ENCODE results near the gene PPFIA3.
"Not testable (repeated sequence)": the region's sequence is repeated elsewhere in the genome, so short reads cannot be mapped to it uniquely, and the experiment has no call there.

PPFIA3 gene

DNA sequence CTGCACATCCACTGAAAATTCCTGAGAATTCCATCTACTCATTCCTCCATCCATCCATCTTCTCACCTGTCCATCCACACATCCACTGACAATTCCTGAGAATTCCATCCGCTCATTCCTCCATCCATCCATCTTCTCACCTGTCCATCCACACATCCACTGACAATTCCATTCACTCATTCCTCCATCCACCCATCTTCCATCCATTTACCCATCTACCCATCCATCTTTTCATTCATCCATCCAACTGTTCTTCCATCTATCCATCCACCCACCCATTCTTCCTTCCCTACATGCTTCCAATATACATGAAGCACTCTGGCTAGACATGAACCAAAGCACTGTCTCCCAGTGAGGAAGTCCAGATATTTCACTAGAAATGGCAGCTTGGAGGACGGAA lies 53.9 kb downstream of the PPFIA3 start:
- in situ Hi-C loops (cut with MboI; ENCODE audit: low sequenced_read_pairs): no loop called here

DNA sequence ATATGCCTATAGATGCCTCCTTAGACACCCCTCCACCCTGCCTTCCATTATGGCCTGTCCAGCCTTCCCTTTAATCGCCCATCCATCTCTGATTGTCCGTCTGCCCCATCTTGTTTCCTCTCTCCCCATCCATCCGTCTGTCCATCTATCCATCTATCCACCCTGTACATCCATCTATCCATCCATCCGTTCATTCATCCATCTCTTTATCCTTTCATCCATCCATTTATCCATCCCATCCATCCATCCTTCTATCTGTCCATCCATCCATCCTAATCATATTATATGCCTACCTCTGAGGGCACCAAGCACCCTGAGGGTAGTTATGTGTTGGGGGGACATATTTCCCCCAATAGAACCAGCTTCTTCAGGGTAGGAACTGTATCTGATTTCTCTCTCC lies 61.3 kb downstream of the PPFIA3 start:
- in situ Hi-C loops (cut with MboI; ENCODE audit: low sequenced_read_pairs): no loop called here

DNA sequence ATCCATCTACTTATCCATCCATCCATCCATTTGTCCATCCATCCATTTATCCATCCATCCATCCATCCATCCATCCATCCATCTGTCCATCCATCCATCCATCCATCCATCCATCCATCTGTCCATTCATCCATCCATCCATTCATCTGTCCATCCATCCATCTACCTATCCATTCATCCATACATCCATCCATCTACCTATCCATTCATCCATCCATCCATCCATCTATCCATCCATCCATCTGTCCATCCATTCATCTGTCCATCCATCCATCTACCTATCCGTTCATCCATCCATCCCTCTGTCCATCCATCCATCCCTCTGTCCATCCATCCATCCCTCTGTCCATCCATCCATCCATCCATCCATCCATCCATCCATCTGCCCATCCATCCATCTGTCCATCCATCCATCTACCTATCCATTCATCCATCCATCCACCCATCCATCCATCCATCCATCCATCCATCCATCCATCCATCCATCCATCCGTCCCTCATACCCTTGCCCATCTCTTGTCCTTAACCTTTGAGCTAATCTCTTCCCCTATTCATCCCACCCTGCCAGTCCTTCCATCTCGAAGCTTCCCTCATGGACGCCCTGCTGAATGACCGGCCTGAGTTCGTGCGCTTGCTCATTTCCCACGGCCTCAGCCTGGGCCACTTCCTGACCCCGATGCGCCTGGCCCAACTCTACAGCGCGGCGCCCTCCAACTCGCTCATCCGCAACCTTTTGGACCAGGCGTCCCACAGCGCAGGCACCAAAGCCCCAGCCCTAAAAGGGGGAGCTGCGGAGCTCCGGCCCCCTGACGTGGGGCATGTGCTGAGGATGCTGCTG lies 62.9 kb downstream of the PPFIA3 start:
- in situ Hi-C loops (cut with MboI; ENCODE audit: low sequenced_read_pairs): not testable (repeated sequence)

DNA sequence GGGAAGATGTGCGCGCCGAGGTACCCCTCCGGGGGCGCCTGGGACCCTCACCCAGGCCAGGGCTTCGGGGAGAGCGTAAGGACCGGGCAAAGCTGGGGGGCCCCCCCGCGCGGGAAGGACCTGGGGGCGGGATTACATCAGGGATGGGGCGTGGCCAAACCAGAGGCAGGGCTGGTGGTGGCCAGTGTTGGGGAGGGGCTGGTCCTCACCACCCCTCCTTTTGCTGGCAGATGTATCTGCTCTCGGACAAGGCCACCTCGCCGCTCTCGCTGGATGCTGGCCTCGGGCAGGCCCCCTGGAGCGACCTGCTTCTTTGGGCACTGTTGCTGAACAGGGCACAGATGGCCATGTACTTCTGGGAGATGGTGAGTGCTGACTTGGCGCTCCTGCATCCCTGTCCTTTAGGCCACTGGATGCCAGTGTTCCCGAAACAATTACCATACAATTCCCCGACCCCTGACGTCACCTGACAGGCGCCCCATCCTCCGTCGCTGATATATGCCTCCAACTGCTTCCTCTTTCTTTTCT lies 63.6 kb downstream of the PPFIA3 start:
- in situ Hi-C loops (cut with MboI; ENCODE audit: low sequenced_read_pairs): no loop called here

DNA sequence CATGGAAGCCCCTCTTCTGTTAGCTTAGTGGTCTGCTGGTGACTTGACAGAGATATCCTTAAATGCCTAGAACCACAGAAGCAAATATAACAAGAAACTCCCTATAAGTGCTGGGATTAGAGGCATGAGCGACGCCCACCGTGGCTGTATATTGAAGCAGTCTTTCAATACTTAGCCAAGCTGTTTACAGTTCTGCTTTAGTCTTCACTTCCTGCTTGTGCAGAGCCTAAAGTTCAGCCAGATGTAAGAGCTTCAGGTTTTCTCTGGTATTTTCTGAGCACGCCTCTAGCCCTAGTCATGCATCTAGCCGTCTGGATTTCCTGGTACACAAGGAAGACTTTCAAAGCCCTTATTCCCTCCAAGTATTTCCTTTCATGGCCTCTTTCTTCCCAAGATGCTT lies 66.8 kb downstream of the PPFIA3 start:
- in situ Hi-C loops (cut with MboI; ENCODE audit: low sequenced_read_pairs): no loop called here

DNA sequence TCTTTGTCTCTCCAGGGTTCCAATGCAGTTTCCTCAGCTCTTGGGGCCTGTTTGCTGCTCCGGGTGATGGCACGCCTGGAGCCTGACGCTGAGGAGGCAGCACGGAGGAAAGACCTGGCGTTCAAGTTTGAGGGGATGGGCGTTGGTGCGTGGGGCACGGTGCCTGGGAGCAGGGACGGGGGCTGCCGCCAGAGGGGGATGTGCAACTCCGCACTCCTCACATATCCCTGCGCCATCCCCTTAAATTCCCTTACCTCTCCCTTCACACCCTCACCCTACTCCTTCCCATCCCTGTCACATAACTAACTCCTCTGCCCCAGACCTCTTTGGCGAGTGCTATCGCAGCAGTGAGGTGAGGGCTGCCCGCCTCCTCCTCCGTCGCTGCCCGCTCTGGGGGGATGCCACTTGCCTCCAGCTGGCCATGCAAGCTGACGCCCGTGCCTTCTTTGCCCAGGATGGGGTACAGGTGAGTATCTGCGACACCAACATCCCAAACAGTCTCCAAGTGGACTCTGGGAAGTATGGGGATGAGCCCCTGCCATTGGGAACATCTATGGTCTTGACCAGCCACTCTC lies 69.4 kb downstream of the PPFIA3 start:
- in situ Hi-C loops (cut with MboI; ENCODE audit: low sequenced_read_pairs): no loop called here

DNA sequence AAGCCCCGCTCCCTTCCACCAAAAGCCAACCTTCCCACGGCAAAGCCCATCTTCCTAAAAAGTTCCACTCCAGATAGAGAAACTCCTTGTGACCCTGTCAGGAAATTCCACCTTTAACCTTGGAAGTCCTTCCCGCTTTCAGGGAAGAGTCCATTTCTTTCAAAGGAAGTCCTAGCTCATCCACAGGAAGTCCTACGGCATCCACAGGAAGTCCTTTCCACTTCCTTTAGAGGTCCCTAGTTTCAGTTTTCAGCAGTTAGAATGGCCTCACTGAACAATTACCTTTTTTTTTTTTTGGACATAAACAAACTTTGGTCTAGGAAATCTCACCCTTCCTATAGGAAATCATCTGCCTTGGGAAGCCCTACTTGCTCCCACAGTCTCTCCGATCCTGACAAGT lies 69.9 kb downstream of the PPFIA3 start:
- in situ Hi-C loops (cut with MboI; ENCODE audit: low sequenced_read_pairs): no loop called here

DNA sequence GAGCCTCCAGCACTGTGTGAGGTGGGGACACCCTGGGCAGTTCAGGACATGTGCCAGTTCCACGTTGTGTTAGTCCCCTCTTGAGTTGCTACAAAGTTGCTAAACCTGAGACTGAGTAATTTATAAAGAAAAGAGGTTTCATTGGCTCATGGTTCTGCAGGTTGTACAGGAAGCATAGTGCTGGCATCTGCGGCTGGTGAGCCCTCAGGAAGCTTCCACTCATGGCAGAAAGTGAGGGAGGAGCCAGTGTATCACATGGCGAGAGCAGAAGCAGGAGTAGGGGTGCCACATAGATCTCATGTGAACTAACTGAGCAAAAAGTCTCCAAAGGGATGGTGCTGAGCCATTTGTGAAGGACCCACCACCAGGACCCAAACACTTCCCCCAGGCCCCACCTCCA lies 71.4 kb downstream of the PPFIA3 start:
- in situ Hi-C loops (cut with MboI; ENCODE audit: low sequenced_read_pairs): no loop called here

DNA sequence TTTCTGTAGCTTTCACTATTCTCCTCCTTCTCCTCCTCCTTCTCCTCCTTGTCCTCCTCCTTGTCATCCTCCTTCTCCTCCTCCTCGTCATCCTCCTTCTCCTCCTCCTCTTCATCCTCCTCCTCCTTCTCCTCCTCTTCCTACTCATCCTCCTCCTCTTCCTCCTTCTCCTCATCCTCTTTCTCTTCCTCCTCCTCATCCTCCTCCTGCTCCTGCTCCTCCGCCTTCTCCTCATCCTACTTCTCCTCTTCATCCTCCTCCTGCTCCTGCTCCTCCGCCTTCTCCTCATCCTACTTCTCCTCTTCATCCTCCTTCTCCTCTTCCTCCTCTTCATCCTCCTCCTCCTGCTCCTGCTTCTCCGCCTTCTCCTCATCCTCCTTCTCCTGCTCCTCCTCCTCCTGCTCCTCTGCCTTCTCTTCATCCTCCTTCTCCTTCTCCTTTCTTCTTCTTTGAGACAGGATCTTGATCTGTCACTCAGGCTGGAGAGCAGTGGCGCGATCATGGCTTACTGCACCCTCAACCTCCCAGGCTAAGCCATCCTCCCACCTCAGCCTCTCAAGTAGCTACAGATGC lies 74.6 kb downstream of the PPFIA3 start:
- in situ Hi-C loops (cut with MboI; ENCODE audit: low sequenced_read_pairs): no loop called here

DNA sequence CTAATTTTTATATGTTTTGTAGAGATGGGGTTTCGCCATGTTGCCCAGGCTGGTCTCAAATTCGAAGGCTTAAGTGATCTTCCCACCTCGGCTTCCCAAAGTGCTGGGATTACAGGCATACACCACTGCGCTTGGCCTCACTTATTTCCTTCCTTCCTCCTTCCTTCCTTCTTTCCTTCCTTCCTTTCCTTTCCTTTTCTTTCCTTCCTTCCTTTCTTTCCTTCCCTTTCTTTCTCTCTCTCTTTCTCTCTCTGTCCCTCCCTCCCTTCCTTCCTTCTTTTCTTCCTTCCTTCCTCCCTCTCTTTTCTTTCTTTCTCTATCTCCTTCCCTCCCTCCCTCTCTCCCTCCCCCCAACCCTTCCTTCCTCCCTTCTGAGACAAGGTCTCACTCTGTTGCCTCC lies 75.1 kb downstream of the PPFIA3 start:
- in situ Hi-C loops (cut with MboI; ENCODE audit: low sequenced_read_pairs): no loop called here

DNA sequence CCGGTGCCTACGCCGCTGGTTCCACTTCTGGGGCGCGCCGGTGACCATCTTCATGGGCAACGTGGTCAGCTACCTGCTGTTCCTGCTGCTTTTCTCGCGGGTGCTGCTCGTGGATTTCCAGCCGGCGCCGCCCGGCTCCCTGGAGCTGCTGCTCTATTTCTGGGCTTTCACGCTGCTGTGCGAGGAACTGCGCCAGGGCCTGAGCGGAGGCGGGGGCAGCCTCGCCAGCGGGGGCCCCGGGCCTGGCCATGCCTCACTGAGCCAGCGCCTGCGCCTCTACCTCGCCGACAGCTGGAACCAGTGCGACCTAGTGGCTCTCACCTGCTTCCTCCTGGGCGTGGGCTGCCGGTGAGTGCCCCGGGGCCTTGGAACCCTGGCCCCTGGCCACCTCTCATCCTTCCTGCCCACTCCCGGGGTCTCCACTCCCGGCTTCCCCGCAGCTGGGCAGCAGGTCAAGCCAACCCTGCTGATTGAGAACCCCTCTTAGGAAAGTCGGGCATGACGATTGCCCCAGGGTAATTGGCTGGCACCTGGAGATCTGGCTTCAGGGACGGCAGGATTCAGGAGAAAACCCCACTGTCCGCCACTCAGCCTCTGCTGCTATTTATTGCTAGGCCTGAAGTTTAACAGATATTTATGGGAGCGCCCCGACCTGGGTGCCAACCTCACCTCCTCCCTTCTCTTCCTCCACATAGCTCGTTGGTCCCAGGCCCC lies 77.3 kb downstream of the PPFIA3 start:
- in situ Hi-C loops (cut with MboI; ENCODE audit: low sequenced_read_pairs): no loop called here

DNA sequence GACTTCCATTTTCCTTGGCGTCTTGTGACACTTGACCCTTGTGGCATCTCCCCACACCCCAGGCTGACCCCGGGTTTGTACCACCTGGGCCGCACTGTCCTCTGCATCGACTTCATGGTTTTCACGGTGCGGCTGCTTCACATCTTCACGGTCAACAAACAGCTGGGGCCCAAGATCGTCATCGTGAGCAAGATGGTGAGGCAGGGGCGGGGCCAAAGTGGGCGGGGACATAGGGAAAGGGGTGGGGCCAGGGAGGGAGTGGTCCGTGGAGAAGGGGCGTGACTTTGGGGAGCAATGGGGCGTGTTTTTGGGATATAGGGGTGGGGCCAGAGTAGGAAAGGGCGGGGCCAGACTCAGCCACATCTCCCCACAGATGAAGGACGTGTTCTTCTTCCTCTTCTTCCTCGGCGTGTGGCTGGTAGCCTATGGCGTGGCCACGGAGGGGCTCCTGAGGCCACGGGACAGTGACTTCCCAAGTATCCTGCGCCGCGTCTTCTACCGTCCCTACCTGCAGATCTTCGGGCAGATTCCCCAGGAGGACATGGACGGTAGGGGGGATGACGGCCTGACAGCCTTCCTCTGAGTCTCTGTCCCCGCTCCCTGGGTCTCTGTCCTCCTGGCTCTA lies 81.0 kb downstream of the PPFIA3 start:
- in situ Hi-C loops (cut with MboI; ENCODE audit: low sequenced_read_pairs): no loop called here

Measured in hTERT RPE-1 (cell line).